K562 (cell line): ENCODE data around the gene FYB1. TPM values are rescaled to one million over a fixed set of nuclear protein-coding genes. Genes with fewer than 3 reads are reported as not detected.

Experiments
- ATAC-seq: fragments of 200-7000 bp; cut with Tn5 transposase; 3 replicates; pipeline ENCODE4 v1.9.1; 2020; ENCODE audit warnings: moderate library complexity
- BruUV-seq: library from RNA; stranded (reverse); fragments of 400-500 nt; replicated peaks from 2 replicates; lab custom pipeline; 2021; lab: Mats Ljungman, UMichigan
- CTCF ChIA-PET: fragments of 300-600 bp; formaldehyde crosslinking; extraction: SDS; loops from one replicate; lab custom pipeline; 2021; ENCODE audit warnings: low intra/inter-chr PET ratio; lab: Yijun Ruan, JAX
- POLR2A ChIA-PET: fragments of 300-600, 350-650 bp; sonication (Branson Sonifier 250); formaldehyde crosslinking; extraction: SDS; loops from one replicate; lab custom pipeline; 2021; ENCODE audit warnings: antibody characterized with exemption, inconsistent platforms; lab: Yijun Ruan, JAX
- DNase-seq, 4 experiments: peaks; one replicate each; pipeline versions ENCODE4 v3.0.0 to v3.0.0-alpha.2; 2011 to 2018; ENCODE audit warnings: low spot score in 3 of 4, mixed read lengths in 3 of 4; ENCODE audit errors: extremely low read depth in 1 of 4
- FAIRE-seq: peaks from 2 replicates; lab custom pipeline; 2011; peaks lifted over from hg19 to GRCh38; lab: Jason Lieb, UNC
- H2AFZ ChIP-seq: 2 replicates; pipeline ENCODE4 v1.6.0; 2011; ENCODE audit warnings: low read depth, low read length, control low read depth, inconsistent platforms
- H3K27ac ChIP-seq: fragments of 200-600 bp; 3 replicates; pipeline ENCODE4 v1.8.0; 2011; ENCODE audit warnings: low read depth, mild to moderate bottlenecking, control low read depth, inconsistent platforms, low read length, moderate library complexity, mixed read lengths; ENCODE audit errors: extremely low read depth
- H3K27me3 ChIP-seq, 2 experiments: fragments of 300-600 bp in 1 of 2; 2 replicates in 1 of 2; 3 replicates in 1 of 2; pipeline versions ENCODE4 v1.6.0 to v1.8.0; 2011; ENCODE audit warnings: inconsistent platforms in 2 of 2, low read length in 2 of 2, mild to moderate bottlenecking in 1 of 2, mixed read lengths in 1 of 2, moderate library complexity in 1 of 2; ENCODE audit not compliant: control insufficient read depth in 2 of 2, insufficient read depth in 2 of 2
- H3K36me3 ChIP-seq: fragments of 300-600 bp; 3 replicates; pipeline ENCODE4 v1.8.0; 2011; ENCODE audit warnings: mild to moderate bottlenecking, low read length, inconsistent platforms; ENCODE audit not compliant: control insufficient read depth, insufficient read depth
- H3K4me1 ChIP-seq, 2 experiments: fragments of 200-600 bp in 1 of 2; replicated peaks in 1 of 2; 2 replicates in 1 of 2; 3 replicates in 1 of 2; pipeline versions ENCODE4 v1.5.1 to v1.8.0; 2011; ENCODE audit warnings: inconsistent platforms in 2 of 2, low read length in 2 of 2, mild to moderate bottlenecking in 1 of 2, mixed read lengths in 1 of 2, moderate library complexity in 1 of 2; ENCODE audit not compliant: control insufficient read depth in 2 of 2, insufficient read depth in 2 of 2
- H3K4me2 ChIP-seq: 2 replicates; pipeline ENCODE4 v1.6.1; 2011; ENCODE audit warnings: low read length, control low read depth, inconsistent platforms, mixed read lengths; ENCODE audit not compliant: insufficient read depth
- H3K4me3 ChIP-seq: fragments of 200-600 bp; sonication (generic), shearing (Covaris generic); 2 replicates; pipeline ENCODE4 v1.5.1; 2016; ENCODE audit warnings: control low read depth, inconsistent platforms
- H3K79me2 ChIP-seq: fragments of 200-600 bp; 3 replicates; pipeline ENCODE4 v1.8.0; 2011; ENCODE audit warnings: low read length, inconsistent platforms; ENCODE audit not compliant: control insufficient read depth, insufficient read depth
- H3K9ac ChIP-seq, 2 experiments: 2 replicates each; pipeline versions ENCODE4 v1.6.0 to v1.6.1; 2011; ENCODE audit warnings: low read depth in 2 of 2, low read length in 2 of 2, control low read depth in 1 of 2, inconsistent platforms in 1 of 2, mild to moderate bottlenecking in 1 of 2, mixed read lengths in 1 of 2; ENCODE audit not compliant: insufficient read depth in 1 of 2
- H3K9me1 ChIP-seq: one replicate; pipeline ENCODE4 v1.6.0; 2011; ENCODE audit warnings: inconsistent platforms, mild to moderate bottlenecking, low read length, moderate library complexity; ENCODE audit not compliant: control insufficient read depth, insufficient read depth
- H3K9me3 ChIP-seq: replicated peaks from 2 replicates; pipeline ENCODE4 v1.5.1; 2011; ENCODE audit warnings: low read depth, low read length, inconsistent platforms; ENCODE audit not compliant: control insufficient read depth, insufficient read depth
- H4K20me1 ChIP-seq: replicated peaks from 2 replicates; pipeline ENCODE4 v1.6.1; 2011; ENCODE audit warnings: low read length, inconsistent platforms, mixed read lengths; ENCODE audit not compliant: control insufficient read depth, insufficient read depth
- CBFB ChIP-seq: sonication (generic); formaldehyde crosslinking; IDR thresholded peaks from 2 replicates; pipeline ENCODE4 v1.4.0; 2020; ENCODE audit warnings: mild to moderate bottlenecking, missing genetic modification reagents
- ILK ChIP-seq: fragments of 450-650 bp; IDR thresholded peaks from 2 replicates; pipeline ENCODE4 v1.6.1; 2016; ENCODE audit warnings: missing genetic modification characterization, low read depth, mild to moderate bottlenecking, missing compliant biosample characterization, moderate library complexity, borderline replicate concordance
- KAT7 ChIP-seq: sonication (generic); formaldehyde crosslinking; IDR thresholded peaks from 2 replicates; pipeline ENCODE4 v1.8.0; 2022; ENCODE audit warnings: missing genetic modification reagents, mild to moderate bottlenecking, borderline replicate concordance
- LCOR ChIP-seq: sonication (generic); formaldehyde crosslinking; IDR thresholded peaks from 2 replicates; pipeline ENCODE4 v1.8.0; 2022; ENCODE audit warnings: mild to moderate bottlenecking, missing genetic modification reagents
- MEIS2 ChIP-seq: fragments of 450-650 bp; IDR thresholded peaks from 2 replicates; pipeline ENCODE4 v1.6.1; 2014; ENCODE audit warnings: mild to moderate bottlenecking; ENCODE audit not compliant: partially characterized antibody
- PHB ChIP-seq: fragments of 250-450 bp; sonication (Bioruptor Pico); IDR thresholded peaks from 2 replicates; pipeline ENCODE4 v1.5.0; 2021
- RB1 ChIP-seq: fragments of 450-650 bp; IDR thresholded peaks from 2 replicates; pipeline ENCODE4 v1.6.1; 2017; ENCODE audit warnings: low read depth, mild to moderate bottlenecking
- RBM34 ChIP-seq: fragments of 200-400 bp; formaldehyde crosslinking; IDR thresholded peaks from 2 replicates; pipeline ENCODE4 v1.6.1; 2018; ENCODE audit warnings: low read length, borderline replicate concordance; ENCODE audit not compliant: insufficient read depth
- RCOR1 ChIP-seq, 2 experiments: IDR thresholded peaks; 2 replicates each; pipeline ENCODE4 v1.6.1; 2012; ENCODE audit warnings: low read depth in 2 of 2, low read length in 2 of 2, borderline replicate concordance in 1 of 2, improper control_type of control experiment in 1 of 2
- SMARCA5 ChIP-seq: fragments of 450-650 bp; IDR thresholded peaks from 2 replicates; pipeline ENCODE4 v1.6.1; 2016
- TARDBP ChIP-seq: fragments of 450-650 bp; IDR thresholded peaks from 2 replicates; pipeline ENCODE4 v1.6.1; 2016
- ZFPM2 ChIP-seq: fragments of 250-450 bp; sonication (Bioruptor Pico); IDR thresholded peaks from 2 replicates; pipeline ENCODE4 v1.5.1; 2022; ENCODE audit warnings: mild to moderate bottlenecking
- ZNF175 ChIP-seq: fragments of 200-800 bp; sonication (Bioruptor generic); IDR thresholded peaks from 2 replicates; pipeline ENCODE4 v1.6.1; 2016; ENCODE audit warnings: low read depth, mild to moderate bottlenecking, missing genetic modification characterization, missing compliant biosample characterization
- ZNF695 ChIP-seq: fragments of 450-650 bp; formaldehyde crosslinking; IDR thresholded peaks from 2 replicates; pipeline ENCODE4 v1.4.0; 2020; ENCODE audit warnings: mild to moderate bottlenecking, moderate library complexity
- WGBS: fragments of 100-300 bp; shearing (Covaris generic); methylation state at CpG from one replicate; pipeline ENCODE4 v1.1.6; 2016; ENCODE audit warnings: low coverage, mixed read lengths; ENCODE audit not compliant: insufficient coverage; ENCODE audit errors: missing lambda C conversion rate; 5-methylcytosine and 5-hydroxymethylcytosine counted together
- in situ Hi-C: fragments of 300-500 bp; cut with MboI; formaldehyde crosslinking; loops from 4 replicates; pipeline ENCODE4 v1.15.0; 2018; ENCODE audit warnings: inconsistent platforms, mixed read lengths
- intact Hi-C: fragments of 100-400 bp; cut with micrococcal nuclease; formaldehyde crosslinking; loops from 2 replicates; pipeline ENCODE4 v1.14.2; 2022
- polyA plus RNA-seq, 8 experiments: library from polyadenylated mRNA; depleted of rRNA in 4 of 8; stranded (reverse) in 5 of 8; unstranded in 3 of 8; fragments of >200 nt; fragmentation: Nextera tagmentation in 2 of 8; fragmentation: Illumina TruSeq in 1 of 8; extraction: Ambion mirVana in 2 of 8; extraction: Trizol in 1 of 8; gene quantifications; 2 replicates each; pipeline versions ENCODE4 v1.2.1 to v1.2.3, GENCODE V29; 2011 to 2014; ENCODE audit warnings: inconsistent platforms in 1 of 8, missing spikeins in 1 of 8
- total RNA-seq, 7 experiments: library from RNA; depleted of rRNA in 6 of 7; stranded (reverse); fragments of >200 nt in 6 of 7; fragmentation: Illumina TruSeq in 2 of 7; extraction: Trizol in 2 of 7; gene quantifications; 2 replicates each; pipeline versions ENCODE4 v1.2.1 to v1.2.3, GENCODE V29; 2011 to 2021; ENCODE audit warnings: low replicate concordance in 1 of 7
- TF ChIP-seq, protein P1 (sequence below): fragments of 450-650 bp; formaldehyde crosslinking; conservative IDR thresholded peaks from 2 replicates; pipeline ENCODE4 v1.4.0; 2022; ENCODE audit warnings: mild to moderate bottlenecking, missing genetic modification characterization
- TF ChIP-seq, protein P2 (sequence below): fragments of 250-450 bp; sonication (Bioruptor Pico); IDR thresholded peaks from 2 replicates; pipeline ENCODE4 v1.8.0; 2022; ENCODE audit warnings: inconsistent platforms, mild to moderate bottlenecking, moderate library complexity, borderline replicate concordance

Gene FYB1
- total and polyA plus RNA-seq, 9 of the 15 experiments (the other 6 are each of a cell fraction or from before 2014, with no cell fraction given) = 4.7 to 31.5 (median 9.7) TPM

DNA sequence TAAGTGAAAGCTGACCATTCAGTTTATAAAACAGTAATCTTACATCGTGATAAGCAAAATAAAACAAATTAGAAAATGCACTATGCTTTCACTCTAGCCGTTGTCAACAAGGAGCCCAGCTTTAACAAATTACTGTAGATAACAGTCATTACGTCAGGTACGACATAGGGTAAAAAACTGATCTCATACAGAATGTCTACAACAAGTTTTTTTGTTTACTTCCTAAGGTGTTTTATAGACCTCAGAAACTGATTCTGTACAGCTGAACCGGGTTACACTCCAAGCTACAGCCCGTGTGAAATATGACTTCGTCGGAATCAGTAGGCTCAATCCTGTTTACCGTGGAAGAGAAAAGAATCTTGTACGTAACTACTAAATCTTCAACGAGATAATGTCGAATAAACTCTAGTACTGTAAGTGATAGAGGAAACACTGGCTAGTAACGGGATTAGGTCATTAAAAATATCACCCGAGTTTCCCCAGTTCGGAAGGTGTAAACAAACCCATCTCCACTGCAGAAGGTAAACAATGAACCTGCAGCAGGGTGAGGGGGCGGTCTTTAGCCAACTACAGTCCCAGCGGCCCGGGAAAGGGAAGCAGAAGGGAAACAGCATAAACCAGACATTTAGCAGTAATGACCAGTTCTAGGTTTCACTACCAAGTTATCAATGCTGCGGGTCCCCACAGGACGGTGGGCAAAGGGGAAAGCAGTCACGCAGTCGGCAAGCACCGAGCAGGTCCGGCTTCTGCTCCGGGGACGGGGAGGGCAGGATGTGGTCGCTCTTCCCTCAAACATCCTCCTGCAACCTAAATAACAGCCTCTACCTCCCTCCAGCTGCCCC is 146.2 kb downstream of the FYB1 start:
- CTCF ChIA-PET = no interaction called here
- H3K27me3 ChIP-seq = no peaks in the 10 kb centered on the region
- ATAC-seq (peak; percentile 67), DNase-seq (peak; percentile 50 to 77 (median 62)), FAIRE-seq (peak; percentile 70)
- peaks cover 35% of the 10 kb centered on the region for H3K36me3 ChIP-seq
- peaks cover 4% of the 10 kb centered on the region for H4K20me1 ChIP-seq
- H3K4me2 ChIP-seq = peak overlapping the region; percentile 97
- intact Hi-C loops = loop anchor here (2.0 to 10.0 kb wide), 2 partner anchors 68 to 228 kb away; partner anchors contain the start of gene OSMR
- peak overlapping the region; percentile 96 for H3K27ac ChIP-seq
- POLR2A ChIA-PET = interaction anchor here (0.6 to 3.2 kb wide), 6 partner anchors 8 to 144 kb away, joined by 3 to 26 read pairs (median 3); no protein-coding TSS in a partner anchor
- in situ Hi-C loops = no loop called here
- no TSS peak for BruUV-seq
- peak overlapping the region; percentile 74 for H2AFZ ChIP-seq
- H3K79me2 ChIP-seq = peaks cover 79% of the 10 kb centered on the region
- peaks cover 4 to 14% of the 10 kb centered on the region in 2 experiments; a peak in 3 of 5 replicates for H3K4me1 ChIP-seq
- peak overlapping the region; percentile 90 for H3K4me3 ChIP-seq
- H3K9me1 ChIP-seq = no peaks in the 10 kb centered on the region
- WGBS = under 1% methylated on average over 27 of the region's 27 CpGs
- H3K9ac ChIP-seq = peak overlapping the region; percentile 91 to 99
- H3K9me3 ChIP-seq = peaks cover 2% of the 10 kb centered on the region; the same call in 1 of the 2 replicates
- TF ChIP-seq MEIS2 (peak; percentile 86), SMARCA5 (0 out of 2 replicates have a peak, but pooled peaks have one; percentile 47), ZFPM2 (CRISPR knock-in tag) (no peak), RBM34 (no peak), LCOR (CRISPR knock-in tag) (no peak), TARDBP (no peak), ILK (tag) (no peak), PHB (no peak), ZNF695 (no peak), RB1 (no peak), ZNF175 (no peak), RCOR1 (IDR thresholded peaks at IDR 0.05; ENCODE audit: borderline replicate concordance in 1 of 2, low read depth in 2 of 2, low read length in 2 of 2) (peak in 1 of 2 experiments; percentile 29; a peak in 2 of 4 replicates), KAT7 (CRISPR knock-in tag) (peak; percentile 92), CBFB (peak; percentile 45; the same call in 1 of the 2 replicates)
- TF ChIP-seq, protein P1, sequence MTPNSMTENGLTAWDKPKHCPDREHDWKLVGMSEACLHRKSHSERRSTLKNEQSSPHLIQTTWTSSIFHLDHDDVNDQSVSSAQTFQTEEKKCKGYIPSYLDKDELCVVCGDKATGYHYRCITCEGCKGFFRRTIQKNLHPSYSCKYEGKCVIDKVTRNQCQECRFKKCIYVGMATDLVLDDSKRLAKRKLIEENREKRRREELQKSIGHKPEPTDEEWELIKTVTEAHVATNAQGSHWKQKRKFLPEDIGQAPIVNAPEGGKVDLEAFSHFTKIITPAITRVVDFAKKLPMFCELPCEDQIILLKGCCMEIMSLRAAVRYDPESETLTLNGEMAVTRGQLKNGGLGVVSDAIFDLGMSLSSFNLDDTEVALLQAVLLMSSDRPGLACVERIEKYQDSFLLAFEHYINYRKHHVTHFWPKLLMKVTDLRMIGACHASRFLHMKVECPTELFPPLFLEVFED = no peak
- TF ChIP-seq, protein P2, sequence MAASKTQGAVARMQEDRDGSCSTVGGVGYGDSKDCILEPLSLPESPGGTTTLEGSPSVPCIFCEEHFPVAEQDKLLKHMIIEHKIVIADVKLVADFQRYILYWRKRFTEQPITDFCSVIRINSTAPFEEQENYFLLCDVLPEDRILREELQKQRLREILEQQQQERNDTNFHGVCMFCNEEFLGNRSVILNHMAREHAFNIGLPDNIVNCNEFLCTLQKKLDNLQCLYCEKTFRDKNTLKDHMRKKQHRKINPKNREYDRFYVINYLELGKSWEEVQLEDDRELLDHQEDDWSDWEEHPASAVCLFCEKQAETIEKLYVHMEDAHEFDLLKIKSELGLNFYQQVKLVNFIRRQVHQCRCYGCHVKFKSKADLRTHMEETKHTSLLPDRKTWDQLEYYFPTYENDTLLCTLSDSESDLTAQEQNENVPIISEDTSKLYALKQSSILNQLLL (CRISPR knock-in tag) = no peak
